NK-92 (cell line): ENCODE results near the gene KAT2B.

Source experiments
- DNase-seq: peaks from one replicate; lab custom pipeline; 2025; ENCODE audit not compliant: unreplicated experiment; lab: John Stamatoyannopoulos, UW

The KAT2B gene

DNA sequence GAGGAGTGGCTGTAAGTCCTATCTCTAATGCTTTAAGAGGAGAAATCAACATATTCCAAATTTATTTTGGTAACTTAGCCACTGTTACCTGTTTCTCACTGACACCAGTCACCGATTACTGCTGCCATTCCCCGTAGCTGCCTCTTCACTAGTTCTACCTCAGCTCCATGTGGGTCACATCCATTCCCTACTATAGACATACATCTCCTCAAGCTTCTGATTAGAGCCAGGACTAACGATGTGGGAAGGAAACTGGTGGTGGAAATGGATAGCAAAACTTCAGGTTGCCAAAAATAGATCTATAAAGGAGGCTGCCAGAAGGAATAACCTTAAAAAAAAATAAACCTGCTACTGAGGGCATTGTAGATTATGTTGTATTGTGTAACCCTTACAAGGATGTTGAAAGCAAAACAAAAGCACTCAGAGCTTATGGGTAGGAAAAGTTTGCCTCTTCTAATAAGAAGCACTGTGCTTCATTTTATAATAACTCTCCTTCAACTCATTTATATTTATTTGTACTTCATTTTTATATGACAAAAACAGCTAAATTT lies 56.0 kb downstream of the KAT2B start:
- no peak for DNase-seq

GRCh38 chr3:20097015-20097414 lies 56.8 kb downstream of the KAT2B start:
- no peak for DNase-seq

DNA sequence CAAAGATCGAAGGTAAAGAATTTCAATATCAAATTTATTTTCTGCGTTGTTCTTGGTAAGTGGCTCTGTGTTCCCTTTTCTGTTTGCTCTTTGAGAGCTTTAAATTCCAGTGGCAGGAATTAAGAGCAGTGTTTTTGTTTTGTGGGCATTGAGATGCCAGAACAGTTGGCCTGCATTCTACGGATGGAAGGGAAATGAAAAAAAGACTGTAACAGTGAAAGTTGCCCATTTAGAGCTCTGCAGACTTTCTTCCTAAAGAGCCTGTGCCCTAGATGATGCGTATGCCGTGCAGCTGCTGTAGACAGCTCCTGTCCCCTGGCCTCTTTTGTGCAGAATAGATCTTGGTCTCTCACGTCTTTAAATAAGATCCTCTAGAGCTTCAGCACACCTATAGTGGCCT lies 58.8 kb downstream of the KAT2B start:
- DNase-seq, result no peak

DNA sequence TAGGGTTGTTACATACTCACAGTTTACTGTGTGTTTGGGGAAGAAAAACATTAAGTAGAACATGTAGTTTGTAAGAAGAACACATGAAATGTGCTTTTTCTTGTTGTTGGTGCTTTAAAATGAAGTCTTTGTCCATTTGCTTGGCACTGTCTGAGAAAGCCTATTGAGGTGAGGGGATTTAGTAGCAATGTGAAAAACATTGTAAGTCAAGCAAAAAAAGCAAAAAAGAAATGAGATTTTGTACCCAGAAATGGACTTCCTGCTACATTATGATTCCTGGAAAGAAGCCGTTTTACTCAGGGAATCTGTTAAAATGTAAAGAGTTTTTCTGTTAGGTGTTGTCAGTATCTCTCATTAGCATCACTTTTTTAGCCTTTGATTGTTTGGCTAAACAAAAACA lies 59.9 kb downstream of the KAT2B start:
- no peak for DNase-seq

- no peak for DNase-seq
Measured at GRCh38 chr3:20101041-20101440, 60.8 kb downstream of the KAT2B start.

- DNase-seq, result no peak
Measured at GRCh38 chr3:20103731-20104130, 63.5 kb downstream of the KAT2B start.

- DNase-seq, result no peak
Measured at GRCh38 chr3:20104167-20104661, 64.0 kb downstream of the KAT2B start.

DNA sequence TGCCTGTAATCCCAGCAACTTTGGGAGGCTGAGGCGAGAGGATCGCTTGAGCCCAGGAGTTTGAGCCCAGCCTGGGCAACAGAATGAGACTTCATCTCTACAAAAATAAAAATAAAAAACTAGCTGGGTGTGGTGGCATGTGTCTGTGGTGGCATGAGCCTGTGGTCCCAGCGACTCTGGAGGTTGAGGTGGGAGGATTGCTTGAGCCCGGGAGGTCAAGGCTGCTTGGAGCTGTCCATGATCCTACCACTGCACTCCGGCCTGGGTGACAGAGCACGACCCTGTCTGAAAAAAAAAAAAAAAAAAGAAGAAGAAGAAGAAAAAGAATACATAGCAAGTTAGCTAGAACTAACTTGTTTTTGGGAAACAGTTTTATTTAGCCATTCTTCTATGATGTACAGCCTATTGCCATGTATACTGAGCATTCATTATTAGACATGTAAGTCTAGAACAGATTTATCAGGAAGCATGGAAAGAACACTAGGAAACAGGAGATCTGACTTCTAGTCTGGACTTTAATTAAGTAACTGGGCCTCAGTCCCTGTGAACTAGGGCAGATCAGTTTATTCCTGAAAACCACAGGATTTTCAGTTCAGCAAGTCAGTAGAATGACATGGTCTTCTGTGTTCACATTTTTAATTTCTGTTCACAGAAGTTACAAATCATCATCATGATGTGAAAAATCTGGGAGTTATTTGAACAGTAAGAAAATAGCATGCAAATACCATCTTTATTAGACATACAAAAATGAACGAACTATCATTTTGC lies 65.5 kb downstream of the KAT2B start:
- no peak for DNase-seq

- DNase-seq, result no peak
Measured at GRCh38 chr3:20107722-20108121, 67.5 kb downstream of the KAT2B start.

GRCh38 chr3:20108869-20109268 lies 68.6 kb downstream of the KAT2B start:
- DNase-seq, result no peak

DNA sequence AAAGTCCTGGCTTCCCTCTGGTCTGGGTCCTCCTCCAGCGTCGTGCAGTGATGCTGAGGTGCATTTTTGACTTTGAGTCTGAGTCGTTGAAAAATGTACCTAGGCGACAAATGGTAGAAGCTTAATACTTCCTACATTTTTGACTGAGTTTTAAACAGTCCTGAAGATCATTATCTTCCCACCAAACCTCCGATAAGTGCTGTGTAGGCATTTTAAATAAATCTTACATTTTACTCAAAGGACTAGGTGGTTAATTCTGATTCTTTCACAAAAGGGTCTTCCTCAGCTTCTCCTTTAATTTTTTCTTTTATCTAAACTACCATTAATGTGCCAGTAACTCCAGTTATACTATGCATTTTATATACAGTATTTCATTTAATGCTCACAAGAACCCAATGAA lies 70.6 kb downstream of the KAT2B start:
- DNase-seq, result no peak

DNA sequence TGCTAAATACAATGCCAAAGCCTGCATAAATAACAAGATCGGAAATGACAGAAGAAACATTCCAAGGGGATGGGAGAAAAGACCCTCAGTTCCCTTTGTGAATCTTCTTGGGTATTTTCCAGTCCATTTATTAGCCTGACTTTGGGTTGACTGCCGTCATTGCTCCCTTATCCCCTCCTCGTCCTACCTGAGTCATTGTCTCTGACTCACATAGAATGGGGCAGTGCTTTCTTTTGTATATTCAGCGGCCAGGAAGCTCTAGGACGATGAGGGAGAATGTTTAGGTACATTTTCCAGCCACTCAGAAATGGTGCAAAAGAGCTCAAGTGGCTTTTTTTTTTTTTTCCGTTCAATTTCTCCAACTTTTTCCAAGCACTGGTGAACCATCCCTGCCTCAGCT lies 71.6 kb downstream of the KAT2B start:
- no peak for DNase-seq

- no peak for DNase-seq
Measured at GRCh38 chr3:20121088-20121487, 80.8 kb downstream of the KAT2B start.

GRCh38 chr3:20123131-20123652 lies 82.9 kb downstream of the KAT2B start:
- DNase-seq, result no peak

- no peak for DNase-seq
Measured at GRCh38 chr3:20125289-20125688, 85.0 kb downstream of the KAT2B start.

DNA sequence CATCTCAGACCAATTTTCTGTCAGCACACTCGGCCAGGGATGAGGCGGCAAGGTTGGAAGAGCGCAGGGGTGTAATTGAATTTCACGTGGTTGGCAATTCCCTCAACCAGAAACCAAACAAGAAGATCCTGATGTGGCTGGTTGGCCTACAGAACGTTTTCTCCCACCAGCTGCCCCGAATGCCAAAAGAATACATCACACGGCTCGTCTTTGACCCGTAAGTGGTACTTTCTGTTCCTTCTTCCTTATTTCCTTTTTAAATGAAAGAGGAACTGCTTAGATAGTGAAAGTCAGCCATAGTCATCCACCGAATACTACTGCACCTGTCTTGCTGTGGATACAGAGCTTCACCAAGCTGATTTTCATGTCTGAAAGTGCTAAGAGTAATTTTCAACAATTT lies 85.7 kb downstream of the KAT2B start:
- no peak for DNase-seq

GRCh38 chr3:20128358-20128757 lies 88.1 kb downstream of the KAT2B start:
- no peak for DNase-seq

DNA sequence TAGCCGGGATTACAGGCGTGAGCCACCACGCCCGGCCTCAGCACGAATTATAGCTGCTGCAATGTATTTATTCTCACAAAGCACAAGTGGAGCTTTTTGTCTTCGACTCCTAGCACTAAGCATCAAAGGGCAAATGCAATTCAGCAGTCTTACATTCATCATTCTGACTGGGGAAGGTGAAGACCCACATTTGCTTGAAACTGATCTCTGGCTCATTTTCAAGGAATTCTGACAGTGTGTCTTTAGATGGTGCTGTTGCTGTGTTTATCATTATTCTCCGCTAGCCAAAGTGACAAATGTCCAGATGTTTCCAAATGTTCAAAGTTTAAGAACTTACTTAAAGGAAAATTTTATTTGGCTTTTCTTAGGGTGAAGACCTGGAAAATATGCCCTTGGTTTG lies 89.9 kb downstream of the KAT2B start:
- DNase-seq, result no peak

- no peak for DNase-seq
Measured at GRCh38 chr3:20136231-20136630, 96.0 kb downstream of the KAT2B start.

DNA sequence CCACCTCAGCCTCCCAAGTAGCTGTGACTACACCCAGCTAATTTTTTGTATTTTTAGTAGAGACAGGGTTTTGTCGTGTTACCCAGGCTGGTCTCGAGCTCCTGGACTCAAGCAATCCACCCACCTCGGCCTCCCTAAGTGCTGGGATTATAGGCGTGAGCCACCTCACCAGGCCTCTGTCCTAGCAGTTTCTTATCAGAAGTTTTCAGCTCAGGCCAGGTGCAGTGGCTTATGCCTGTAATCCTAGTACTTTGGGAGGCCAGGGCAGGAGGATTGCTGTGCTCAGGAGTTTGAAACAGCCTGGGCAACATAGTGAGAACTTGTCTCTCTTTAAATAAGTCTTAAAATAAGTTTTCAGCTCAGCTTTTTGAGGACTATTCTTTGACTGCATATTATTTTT lies 97.4 kb downstream of the KAT2B start:
- DNase-seq, result no peak

DNA sequence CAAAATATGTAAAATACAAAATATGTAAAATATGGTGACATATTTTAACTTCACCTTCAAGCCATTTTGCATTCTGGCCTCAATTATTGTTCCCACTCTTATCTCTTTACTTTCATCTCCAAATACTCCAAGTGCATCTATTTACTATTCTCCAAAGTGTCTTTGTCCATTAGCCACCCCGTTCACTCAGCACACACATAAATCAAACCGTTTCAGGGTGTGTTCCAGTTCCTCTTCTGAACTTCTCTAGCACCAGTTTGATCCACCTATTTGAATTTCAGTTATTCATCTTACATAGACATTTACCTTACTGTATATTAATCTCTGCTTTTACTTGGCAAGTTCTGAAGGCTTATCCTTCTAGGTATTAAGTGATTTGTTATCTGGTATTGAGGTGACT lies 100.6 kb downstream of the KAT2B start:
- no peak for DNase-seq

- DNase-seq, result no peak
Measured at GRCh38 chr3:20141316-20141715, 101.1 kb downstream of the KAT2B start.

DNA sequence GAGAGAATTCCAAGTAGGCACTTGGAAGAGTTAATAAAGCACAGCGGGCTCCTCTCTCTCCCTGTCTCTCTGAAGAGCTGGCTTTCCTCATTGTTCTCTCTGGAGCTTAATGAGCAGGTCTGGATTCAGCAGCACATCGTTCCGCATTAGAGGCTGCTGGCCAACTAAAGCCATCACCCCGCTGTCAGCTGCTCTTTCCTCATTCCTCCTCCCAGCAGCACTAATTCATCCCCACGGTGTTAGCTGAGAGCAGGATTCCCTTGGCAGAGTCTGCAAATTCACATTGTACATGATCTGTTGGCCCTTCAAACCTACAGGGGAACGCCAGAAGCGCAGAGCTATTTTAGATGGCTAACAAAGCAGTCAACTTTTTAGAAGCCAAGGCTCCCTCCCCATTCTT lies 101.6 kb downstream of the KAT2B start:
- no peak for DNase-seq
